HPDE6-E6E7 (cell line): ENCODE measurements around the gene UBR2.
A peak's percentile ranks its signal among the peaks of the same experiment; 100 is the strongest.
"Not testable (repeated sequence)": the region's sequence is repeated elsewhere in the genome, so short reads cannot be mapped to it uniquely, and the experiment has no call there.

Experiments used
- DNase-seq: peaks from one replicate; pipeline ENCODE4 v3.0.0; 2011; ENCODE audit warnings: missing footprints; ENCODE audit errors: extremely low spot score

The UBR2 gene

GRCh38 chr6:42618105-42618504 is 54.3 kb downstream of the UBR2 start:
- no peak for DNase-seq

- peak; percentile 3 for DNase-seq
Observed at GRCh38 chr6:42618686-42619085, 54.9 kb downstream of the UBR2 start.

- no peak for DNase-seq
Observed at GRCh38 chr6:42619963-42620362, 56.1 kb downstream of the UBR2 start.

GRCh38 chr6:42624601-42625000 is 60.8 kb downstream of the UBR2 start:
- no peak for DNase-seq

GRCh38 chr6:42627044-42627443 is 63.2 kb downstream of the UBR2 start:
- DNase-seq, result no peak

- DNase-seq, result no peak
Observed at GRCh38 chr6:42627674-42628073, 63.8 kb downstream of the UBR2 start.

GRCh38 chr6:42628604-42629003 is 64.8 kb downstream of the UBR2 start:
- no peak for DNase-seq

GRCh38 chr6:42629845-42630244 is 66.0 kb downstream of the UBR2 start:
- no peak for DNase-seq

GRCh38 chr6:42637681-42638080 is 73.9 kb downstream of the UBR2 start:
- no peak for DNase-seq

GRCh38 chr6:42642794-42643193 is 79.0 kb downstream of the UBR2 start:
- DNase-seq, result no peak

- DNase-seq, result no peak
Observed at GRCh38 chr6:42644211-42644610, 80.4 kb downstream of the UBR2 start.

GRCh38 chr6:42652024-42652746 is 88.4 kb downstream of the UBR2 start:
- no peak for DNase-seq

- no peak for DNase-seq
Observed at GRCh38 chr6:42653851-42654250, 90.0 kb downstream of the UBR2 start.

- DNase-seq, result no peak
Observed at GRCh38 chr6:42659806-42660205, 96.0 kb downstream of the UBR2 start.

GRCh38 chr6:42661540-42662153 is 97.8 kb downstream of the UBR2 start:
- DNase-seq, result peak; percentile 41

GRCh38 chr6:42664718-42665117 is 100.9 kb downstream of the UBR2 start:
- no peak for DNase-seq

GRCh38 chr6:42674368-42674767 is 110.5 kb downstream of the UBR2 start:
- DNase-seq, result not testable (repeated sequence)

GRCh38 chr6:42674780-42675179 is 111.0 kb downstream of the UBR2 start:
- no peak for DNase-seq

GRCh38 chr6:42679358-42679757 is 115.5 kb downstream of the UBR2 start:
- DNase-seq, result no peak

GRCh38 chr6:42688281-42688680 is 124.5 kb downstream of the UBR2 start:
- DNase-seq, result no peak

- DNase-seq, result no peak
Observed at GRCh38 chr6:42689371-42689770, 125.5 kb downstream of the UBR2 start.

GRCh38 chr6:42690151-42690702 is 126.4 kb downstream of the UBR2 start:
- no peak for DNase-seq

GRCh38 chr6:42690872-42691271 is 127.0 kb downstream of the UBR2 start:
- no peak for DNase-seq
